Upper lobe of right lung (tissue), 1 donor: ENCODE measurements around the gene MYMX. TPM values are rescaled to one million over a fixed set of nuclear protein-coding genes. Genes with fewer than 3 reads are reported as not detected.

Experiments used
- ATAC-seq: fragments of 200-7000 bp; cut with Tn5 transposase; one replicate; pipeline ENCODE4 v1.9.1; 2020; ENCODE audit warnings: mild to moderate bottlenecking, moderate library complexity
- DNase-seq: peaks from one replicate; pipeline ENCODE4 v3.0.0-alpha.2; 2020
- H3K27ac ChIP-seq: fragments of 200-600 bp; one replicate; pipeline ENCODE4 v1.8.0; 2022
- H3K27me3 ChIP-seq: fragments of 200-600 bp; one replicate; pipeline ENCODE4 v1.8.0; 2022; ENCODE audit warnings: mild to moderate bottlenecking
- H3K36me3 ChIP-seq: fragments of 200-600 bp; one replicate; pipeline ENCODE4 v1.8.0; 2022
- H3K4me1 ChIP-seq: fragments of 200-600 bp; one replicate; pipeline ENCODE4 v1.8.0; 2022
- H3K4me3 ChIP-seq: fragments of 200-600 bp; one replicate; pipeline ENCODE4 v1.8.0; 2022; ENCODE audit warnings: mild to moderate bottlenecking
- H3K9me3 ChIP-seq: fragments of 200-600 bp; one replicate; pipeline ENCODE4 v1.8.0; 2022
- intact Hi-C: fragments of 100-400 bp; cut with DNase I; formaldehyde crosslinking; loops from one replicate; pipeline ENCODE4 v1.11.0; 2022
- total RNA-seq: library from RNA; stranded (reverse); fragmentation: NEBNext Ultra II Directional; extraction: Animal tissue kit (Norgen Biotek cat#: 25700); gene quantifications from one replicate; pipeline ENCODE4 v1.2.1, GENCODE V29; 2021
- TF ChIP-seq, protein P1 (sequence below): fragments of 200-600 bp; IDR thresholded peaks from one replicate; pipeline ENCODE4 v1.8.0; 2022; ENCODE audit warnings: antibody characterized with exemption
- donor health status: DM: no; HTN: yes; CAD: no; lungs with severe emphysema.

The MYMX gene
- total RNA-seq, 1 donor from 2014 or later: 0.52 TPM

GRCh38 chr6:44234101-44235025 is 17.6 kb downstream of the MYMX start:
- Histone ChIP-seq H3K36me3 (peaks cover 37% of the 10 kb centered on the region), H3K27ac (peak overlapping the region; percentile 65), H3K9me3 (no peaks in the 10 kb centered on the region), H3K4me1 (peaks cover 30% of the 10 kb centered on the region), H3K27me3 (no peaks in the 10 kb centered on the region), H3K4me3 (no peak overlapping the region)
- peak; percentile 75 for DNase-seq
- intact Hi-C loops: loop anchor here (5.0 kb wide), 1 partner anchor 52 kb away; no protein-coding TSS in a partner anchor
- TF ChIP-seq, protein P1, sequence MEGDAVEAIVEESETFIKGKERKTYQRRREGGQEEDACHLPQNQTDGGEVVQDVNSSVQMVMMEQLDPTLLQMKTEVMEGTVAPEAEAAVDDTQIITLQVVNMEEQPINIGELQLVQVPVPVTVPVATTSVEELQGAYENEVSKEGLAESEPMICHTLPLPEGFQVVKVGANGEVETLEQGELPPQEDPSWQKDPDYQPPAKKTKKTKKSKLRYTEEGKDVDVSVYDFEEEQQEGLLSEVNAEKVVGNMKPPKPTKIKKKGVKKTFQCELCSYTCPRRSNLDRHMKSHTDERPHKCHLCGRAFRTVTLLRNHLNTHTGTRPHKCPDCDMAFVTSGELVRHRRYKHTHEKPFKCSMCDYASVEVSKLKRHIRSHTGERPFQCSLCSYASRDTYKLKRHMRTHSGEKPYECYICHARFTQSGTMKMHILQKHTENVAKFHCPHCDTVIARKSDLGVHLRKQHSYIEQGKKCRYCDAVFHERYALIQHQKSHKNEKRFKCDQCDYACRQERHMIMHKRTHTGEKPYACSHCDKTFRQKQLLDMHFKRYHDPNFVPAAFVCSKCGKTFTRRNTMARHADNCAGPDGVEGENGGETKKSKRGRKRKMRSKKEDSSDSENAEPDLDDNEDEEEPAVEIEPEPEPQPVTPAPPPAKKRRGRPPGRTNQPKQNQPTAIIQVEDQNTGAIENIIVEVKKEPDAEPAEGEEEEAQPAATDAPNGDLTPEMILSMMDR: peak; percentile 71
- peak; percentile 60 for ATAC-seq

GRCh38 chr6:44235269-44235668 is 18.5 kb downstream of the MYMX start:
- Histone ChIP-seq H3K4me1 (peaks cover 30% of the 10 kb centered on the region), H3K27me3 (no peaks in the 10 kb centered on the region), H3K36me3 (peaks cover 28% of the 10 kb centered on the region), H3K9me3 (no peaks in the 10 kb centered on the region), H3K27ac (peak overlapping the region; percentile 37), H3K4me3 (no peak overlapping the region)
- intact Hi-C loops: loop anchor here (5.0 kb wide), 1 partner anchor 53 kb away; no protein-coding TSS in a partner anchor
- ATAC-seq: no peak
- TF ChIP-seq, protein P1: no peak
- no peak for DNase-seq

DNA sequence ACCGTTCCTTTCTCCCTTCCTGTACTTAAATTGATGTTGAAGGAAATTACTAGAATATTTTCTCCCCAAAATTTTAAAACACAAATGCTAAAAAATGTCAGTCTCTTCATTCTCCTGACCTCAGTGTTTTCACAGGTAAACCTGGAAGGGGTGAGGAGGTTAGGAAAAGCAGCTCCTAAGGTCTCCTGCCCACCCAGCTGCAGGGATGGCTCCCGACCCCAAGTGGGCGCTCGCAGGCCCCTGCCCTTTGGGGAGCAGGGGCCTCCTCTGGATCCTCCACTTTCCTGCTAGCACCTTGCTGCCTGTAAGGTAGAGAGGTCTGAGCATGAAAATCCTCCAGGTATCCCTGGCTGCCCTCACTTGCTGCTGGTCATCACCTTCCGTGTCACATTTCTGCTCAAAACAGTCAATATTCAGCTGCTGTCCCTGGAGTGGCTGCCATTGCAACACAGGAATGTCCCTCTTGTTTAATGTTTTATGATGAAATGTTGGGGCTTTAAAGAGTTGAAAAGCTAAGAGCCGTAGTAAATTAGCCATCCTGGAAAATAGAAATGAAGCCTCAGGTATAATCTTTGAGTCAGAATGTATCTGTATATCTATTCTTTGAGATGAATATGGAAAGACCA is 19.3 kb downstream of the MYMX start:
- TF ChIP-seq, protein P1: no peak
- no peak for ATAC-seq
- Histone ChIP-seq H3K27ac (no peak overlapping the region), H3K9me3 (no peaks in the 10 kb centered on the region), H3K4me1 (peaks cover 30% of the 10 kb centered on the region), H3K27me3 (no peaks in the 10 kb centered on the region), H3K36me3 (peaks cover 24% of the 10 kb centered on the region), H3K4me3 (no peak overlapping the region)
- DNase-seq: no peak
- intact Hi-C loops: loop anchor here (5.0 kb wide), 1 partner anchor 54 kb away; no protein-coding TSS in a partner anchor

- H3K27me3 ChIP-seq: no peaks in the 10 kb centered on the region
- peak; percentile 94 for DNase-seq
- peak overlapping the region; percentile 90 for H3K27ac ChIP-seq
- no peaks in the 10 kb centered on the region for H3K9me3 ChIP-seq
- H3K36me3 ChIP-seq: peaks cover 12% of the 10 kb centered on the region
- TF ChIP-seq, protein P1: no peak
- intact Hi-C loops: loop anchor here (5.0 kb wide), 1 partner anchor 55 kb away; no protein-coding TSS in a partner anchor
- H3K4me1 ChIP-seq: peaks cover 30% of the 10 kb centered on the region
- ATAC-seq: peak; percentile 94
- H3K4me3 ChIP-seq: peak overlapping the region; percentile 63
Observed at GRCh38 chr6:44237021-44237812, 20.5 kb downstream of the MYMX start.

DNA sequence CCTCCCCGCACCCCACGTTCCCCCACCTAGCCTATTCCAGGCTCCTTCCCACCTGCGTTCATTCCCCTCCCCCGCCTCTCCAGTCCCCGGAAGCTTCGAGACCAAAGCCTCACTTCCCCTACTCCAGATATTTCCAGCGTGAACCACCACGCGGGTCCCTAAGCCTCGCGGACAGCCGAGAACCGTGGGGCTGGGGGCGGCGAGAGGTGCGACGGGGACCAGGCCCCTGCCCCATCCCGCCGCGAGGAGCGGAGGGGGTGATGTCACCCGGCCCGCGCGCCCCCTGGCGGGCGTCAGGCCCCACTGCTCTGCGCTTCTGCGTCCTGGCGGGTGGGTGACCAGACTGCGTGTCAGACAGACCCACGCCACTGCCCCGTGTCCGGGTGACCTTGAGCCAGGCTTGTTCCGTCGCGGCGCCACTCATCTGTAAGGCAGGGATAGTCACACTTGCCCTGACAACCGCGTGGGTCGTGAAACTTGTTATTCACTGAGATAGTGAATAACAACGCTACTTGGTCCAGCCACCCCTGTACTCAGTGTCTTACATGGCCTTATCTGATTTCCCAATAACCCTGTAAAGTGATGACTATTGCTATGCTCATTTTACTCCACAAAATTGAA is 21.2 kb downstream of the MYMX start:
- DNase-seq: peak; percentile 92
- H3K36me3 ChIP-seq: peaks cover 6% of the 10 kb centered on the region
- H3K27me3 ChIP-seq: no peaks in the 10 kb centered on the region
- H3K4me3 ChIP-seq: peak overlapping the region; percentile 63
- H3K4me1 ChIP-seq: peaks cover 30% of the 10 kb centered on the region
- peak overlapping the region; percentile 90 for H3K27ac ChIP-seq
- TF ChIP-seq, protein P1: peak; percentile 97
- peak; percentile 92 for ATAC-seq
- no peaks in the 10 kb centered on the region for H3K9me3 ChIP-seq
- intact Hi-C loops: loop anchor here (5.0 kb wide), 1 partner anchor 56 kb away; no protein-coding TSS in a partner anchor
